HEK293T (cell line): ENCODE measurements around the gene CEP135.
"Not testable (repeated sequence)": the region's sequence is repeated elsewhere in the genome, so short reads cannot be mapped to it uniquely, and the experiment has no call there.

Experiments
- CTCF ChIA-PET: fragments of 350-600 bp; formaldehyde crosslinking; extraction: SDS; loops from one replicate; lab custom pipeline; 2021; ENCODE audit warnings: antibody characterized with exemption, inconsistent platforms; lab: Yijun Ruan, JAX
- POLR2A ChIA-PET: fragments of 350-600 bp; formaldehyde crosslinking; extraction: SDS; loops from one replicate; lab custom pipeline; 2020; ENCODE audit warnings: antibody characterized with exemption, inconsistent platforms; lab: Yijun Ruan, JAX
- DNase-seq: peaks from one replicate; pipeline ENCODE4 v3.0.0; 2012; ENCODE audit warnings: mixed read lengths; ENCODE audit errors: extremely low spot score
- ARNT ChIP-seq: fragments of 450-650 bp; IDR thresholded peaks from 2 replicates; pipeline ENCODE4 v1.6.1; 2017; ENCODE audit warnings: mild to moderate bottlenecking
- BHLHE40 ChIP-seq: fragments of 450-650 bp; IDR thresholded peaks from 2 replicates; pipeline ENCODE4 v1.6.1; 2016; ENCODE audit warnings: mild to moderate bottlenecking, moderate library complexity, borderline replicate concordance
- CTBP1 ChIP-seq: fragments of 450-650 bp; IDR thresholded peaks from 2 replicates; pipeline ENCODE4 v1.6.1; 2016; ENCODE audit warnings: borderline replicate concordance
- ELF4 ChIP-seq: fragments of 450-650 bp; IDR thresholded peaks from 2 replicates; pipeline ENCODE4 v1.6.1; 2017; ENCODE audit warnings: antibody characterized with exemption
- FOXA1 ChIP-seq: fragments of 450-650 bp; IDR thresholded peaks from 2 replicates; pipeline ENCODE4 v1.6.1; 2016; ENCODE audit warnings: mild to moderate bottlenecking
- FOXK2 ChIP-seq: fragments of 450-650 bp; IDR thresholded peaks from 2 replicates; pipeline ENCODE4 v1.6.1; 2016; ENCODE audit warnings: mild to moderate bottlenecking
- FOXM1 ChIP-seq: fragments of 450-650 bp; IDR thresholded peaks from 2 replicates; pipeline ENCODE4 v1.6.1; 2017; ENCODE audit warnings: mild to moderate bottlenecking, borderline replicate concordance
- HDGF ChIP-seq: fragments of 450-650 bp; IDR thresholded peaks from 2 replicates; pipeline ENCODE4 v1.6.1; 2017; ENCODE audit warnings: antibody characterized with exemption, borderline replicate concordance
- L3MBTL2 ChIP-seq: fragments of 450-650 bp; conservative IDR thresholded peaks from 2 replicates; pipeline ENCODE4 v1.6.1; 2016; ENCODE audit warnings: mild to moderate bottlenecking
- LEF1 ChIP-seq: fragments of 450-650 bp; IDR thresholded peaks from 2 replicates; pipeline ENCODE4 v1.6.1; 2017; ENCODE audit warnings: mild to moderate bottlenecking, borderline replicate concordance
- NFRKB ChIP-seq: fragments of 450-650 bp; IDR thresholded peaks from 2 replicates; pipeline ENCODE4 v1.6.1; 2016; ENCODE audit warnings: mild to moderate bottlenecking, moderate library complexity
- SP1 ChIP-seq: fragments of 450-650 bp; IDR thresholded peaks from 2 replicates; pipeline ENCODE4 v1.6.1; 2017
- SUZ12 ChIP-seq: fragments of 450-650 bp; IDR thresholded peaks from 2 replicates; pipeline ENCODE4 v1.6.1; 2016; ENCODE audit warnings: mild to moderate bottlenecking
- TARDBP ChIP-seq: fragments of 450-650 bp; IDR thresholded peaks from 2 replicates; pipeline ENCODE4 v1.6.1; 2016
- ZNF384 ChIP-seq: fragments of 450-650 bp; IDR thresholded peaks from 2 replicates; pipeline ENCODE4 v1.6.1; 2016
- TF ChIP-seq, protein P1 (sequence below): fragments of 450-650 bp; IDR thresholded peaks from 2 replicates; pipeline ENCODE4 v1.6.1; 2016

Gene CEP135

DNA sequence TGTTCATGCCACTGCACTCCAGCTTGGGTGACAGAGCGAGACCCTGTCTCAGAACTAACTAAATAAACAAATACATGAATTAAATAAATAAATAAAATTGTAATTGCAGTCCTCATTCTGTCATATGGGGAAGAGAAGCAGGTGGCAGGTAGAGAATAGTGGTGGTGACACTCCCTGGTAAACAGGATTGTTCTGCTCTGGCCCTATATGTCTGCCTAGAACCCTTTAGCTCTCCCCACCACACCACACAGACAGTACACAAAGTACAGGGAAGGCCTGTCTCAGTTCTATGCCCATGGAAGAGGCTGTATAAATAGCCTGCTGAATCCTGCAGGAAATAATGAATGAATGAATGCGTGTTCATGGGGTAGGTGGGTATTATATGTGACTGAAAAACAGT lies 117.7 kb downstream of the CEP135 start:
- no peak for DNase-seq
- CTCF ChIA-PET, result no interaction called here
- POLR2A ChIA-PET, result no interaction called here
- no peak for TF ChIP-seq TARDBP
- no peak for TF ChIP-seq CTBP1
- no peak for TF ChIP-seq FOXA1
- TF ChIP-seq SUZ12, result no peak
- TF ChIP-seq ZNF384, result no peak
- TF ChIP-seq FOXK2, result no peak
- no peak for TF ChIP-seq ARNT

DNA sequence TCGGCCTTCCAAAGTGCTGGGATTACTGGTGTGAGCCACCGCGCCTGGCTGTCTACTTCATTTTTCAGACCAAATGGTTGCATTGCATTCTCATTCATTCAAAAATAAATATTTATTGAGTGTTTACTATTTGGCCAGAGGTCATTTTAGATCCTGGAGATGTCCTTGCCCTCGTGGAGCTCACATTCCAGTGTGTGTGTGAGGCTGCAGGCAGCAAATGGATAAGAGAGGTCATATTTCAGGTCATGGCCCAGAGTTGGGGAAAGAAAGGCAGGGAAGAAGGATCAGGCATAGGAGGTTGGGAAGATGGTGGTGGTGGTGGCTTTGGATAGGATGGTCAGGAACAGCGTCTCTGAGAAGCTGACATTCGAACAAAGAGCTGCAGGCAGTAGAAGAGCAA lies 119.1 kb downstream of the CEP135 start:
- CTCF ChIA-PET, result no interaction called here
- POLR2A ChIA-PET, result no interaction called here
- TF ChIP-seq SUZ12 (no peak), LEF1 (no peak), NFRKB (no peak), HDGF (no peak)
- DNase-seq, result no peak

DNA sequence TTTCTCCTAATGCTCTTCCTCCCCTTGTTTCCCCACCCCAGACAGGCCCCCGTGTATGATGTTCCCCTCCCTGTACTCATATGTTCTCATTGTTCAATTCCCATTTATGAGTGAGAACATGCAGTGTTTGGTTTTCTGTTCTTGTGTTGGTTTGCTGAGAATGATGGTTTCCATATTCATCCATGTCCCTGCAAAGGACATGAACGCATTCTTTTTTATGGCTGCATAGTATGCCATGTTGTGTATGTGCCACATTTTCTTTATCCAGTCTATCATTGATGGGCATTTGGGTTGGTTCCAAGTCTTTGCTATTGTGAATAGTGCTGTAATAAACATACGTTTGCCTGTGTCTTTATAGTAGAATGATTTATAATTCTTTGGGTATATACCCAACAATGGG lies 124.0 kb downstream of the CEP135 start:
- DNase-seq, POLR2A ChIA-PET, CTCF ChIA-PET: not testable (repeated sequence)

GRCh38 chr4:56077676-56078075 lies 128.9 kb downstream of the CEP135 start:
- ChIA-PET POLR2A (no interaction called here), CTCF (interaction anchor here (0.6 kb wide), 1 partner anchor 25 kb away, joined by 3 read pairs; no protein-coding TSS in a partner anchor)
- TF ChIP-seq TARDBP (no peak), SUZ12 (no peak), ELF4 (no peak), SP1 (no peak), FOXA1 (no peak), BHLHE40 (no peak), FOXK2 (no peak), CTBP1 (no peak), ARNT (no peak), LEF1 (no peak), L3MBTL2 (no peak), HDGF (no peak), ZNF384 (no peak), FOXM1 (no peak), NFRKB (no peak)
- TF ChIP-seq, protein P1, sequence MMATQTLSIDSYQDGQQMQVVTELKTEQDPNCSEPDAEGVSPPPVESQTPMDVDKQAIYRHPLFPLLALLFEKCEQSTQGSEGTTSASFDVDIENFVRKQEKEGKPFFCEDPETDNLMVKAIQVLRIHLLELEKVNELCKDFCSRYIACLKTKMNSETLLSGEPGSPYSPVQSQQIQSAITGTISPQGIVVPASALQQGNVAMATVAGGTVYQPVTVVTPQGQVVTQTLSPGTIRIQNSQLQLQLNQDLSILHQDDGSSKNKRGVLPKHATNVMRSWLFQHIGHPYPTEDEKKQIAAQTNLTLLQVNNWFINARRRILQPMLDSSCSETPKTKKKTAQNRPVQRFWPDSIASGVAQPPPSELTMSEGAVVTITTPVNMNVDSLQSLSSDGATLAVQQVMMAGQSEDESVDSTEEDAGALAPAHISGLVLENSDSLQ, result no peak
- no peak for DNase-seq

- POLR2A ChIA-PET, result no interaction called here
- TF ChIP-seq ELF4 (no peak), SUZ12 (no peak), NFRKB (no peak), LEF1 (no peak), TARDBP (no peak), ZNF384 (no peak), FOXK2 (no peak), HDGF (no peak), FOXM1 (no peak)
- CTCF ChIA-PET, result no interaction called here
- DNase-seq, result no peak
These were observed 130.1 kb downstream of the CEP135 start for GRCh38 chr4:56078866-56079265.

GRCh38 chr4:56080384-56080783 lies 131.6 kb downstream of the CEP135 start:
- ChIA-PET CTCF (no interaction called here), POLR2A (no interaction called here)
- DNase-seq, result no peak
- TF ChIP-seq FOXM1 (no peak), SUZ12 (no peak)
- TF ChIP-seq, protein P1, result peak; percentile 46

DNA sequence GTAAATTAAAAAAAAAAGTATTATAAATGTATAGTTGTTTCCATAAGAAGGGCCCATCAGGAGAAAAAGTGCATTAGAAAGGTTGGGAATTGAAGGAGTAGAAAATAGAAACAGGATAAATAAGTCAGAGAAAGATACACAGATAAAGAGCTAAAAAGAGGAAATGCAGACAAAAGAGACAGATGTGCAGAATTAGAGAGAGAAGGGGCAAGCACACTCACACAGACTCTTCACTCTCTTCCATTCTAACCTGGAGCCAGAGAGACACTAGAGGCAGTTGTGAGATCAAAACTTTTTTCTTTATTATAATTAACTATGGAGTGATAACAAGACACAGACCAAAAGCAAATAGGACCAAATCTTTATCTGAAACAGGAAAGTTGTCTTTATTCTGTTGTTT lies 134.1 kb downstream of the CEP135 start:
- POLR2A ChIA-PET, result no interaction called here
- TF ChIP-seq FOXA1 (no peak), L3MBTL2 (no peak), ARNT (no peak), BHLHE40 (no peak), HDGF (no peak), CTBP1 (no peak), ZNF384 (no peak), FOXK2 (no peak), NFRKB (no peak), TARDBP (no peak), SUZ12 (no peak), SP1 (no peak), FOXM1 (no peak), LEF1 (no peak)
- TF ChIP-seq, protein P1, result no peak
- CTCF ChIA-PET, result no interaction called here
- no peak for DNase-seq
